SU-DHL-6 (cell line): ENCODE measurements around the gene BCAR1.

ENCODE experiments used
- H2AFZ ChIP-seq: fragments of 200-600 bp; sonication (generic); 2 replicates; pipeline ENCODE4 v1.6.1; 2014; ENCODE audit warnings: low read depth, mild to moderate bottlenecking, moderate library complexity, mixed read lengths, antibody characterized with exemption, low read length; ENCODE audit not compliant: severe bottlenecking
- H3F3A ChIP-seq: fragments of 200-600 bp; shearing (Covaris generic); 2 replicates; pipeline ENCODE4 v1.6.0; 2016; ENCODE audit warnings: antibody characterized with exemption, mild to moderate bottlenecking; ENCODE audit not compliant: insufficient read depth
- H3K27ac ChIP-seq: fragments of 200-600 bp; sonication (generic); 2 replicates; pipeline ENCODE4 v1.5.1; 2016; ENCODE audit warnings: low read depth, mild to moderate bottlenecking, low read length, moderate library complexity, mixed read lengths
- H3K27me3 ChIP-seq: fragments of 200-600 bp; sonication (generic), shearing (Covaris generic); 2 replicates; pipeline ENCODE4 v1.6.0; 2014; ENCODE audit warnings: mild to moderate bottlenecking, low read length
- H3K36me3 ChIP-seq: fragments of 200-600 bp; sonication (generic); 2 replicates; pipeline ENCODE4 v1.6.1; 2014; ENCODE audit warnings: mild to moderate bottlenecking, low read length, mixed read lengths
- H3K4me2 ChIP-seq: fragments of 300-600, 200-600 bp; shearing (Covaris generic), sonication (generic); 2 replicates; pipeline ENCODE4 v1.6.0; 2014; ENCODE audit warnings: low read length, low read depth, mild to moderate bottlenecking; ENCODE audit not compliant: poor library complexity, severe bottlenecking
- H3K4me3 ChIP-seq: fragments of 200-600 bp; sonication (generic); 2 replicates; pipeline ENCODE4 v1.5.1; 2014; ENCODE audit warnings: antibody characterized with exemption, low read length, mild to moderate bottlenecking, mixed read lengths; ENCODE audit not compliant: insufficient read depth, poor library complexity, severe bottlenecking
- H3K79me2 ChIP-seq: fragments of 200-600 bp; sonication (generic); 2 replicates; pipeline ENCODE4 v1.6.1; 2014; ENCODE audit warnings: mild to moderate bottlenecking, low read length, moderate library complexity; ENCODE audit not compliant: insufficient read depth
- H3K9ac ChIP-seq: fragments of 200-600 bp; sonication (generic); 2 replicates; pipeline ENCODE4 v1.7.0; 2014; ENCODE audit warnings: mild to moderate bottlenecking, low read length
- H3K9me2 ChIP-seq: fragments of 200-600 bp; sonication (generic); replicated peaks from 2 replicates; pipeline ENCODE4 v1.6.1; 2014; ENCODE audit warnings: low read length; ENCODE audit not compliant: insufficient read depth
- H3K9me3 ChIP-seq: fragments of 200-600 bp; sonication (generic); 2 replicates; pipeline ENCODE4 v1.6.1; 2014; ENCODE audit warnings: low read length, mixed read lengths; ENCODE audit not compliant: insufficient read depth
- H4K20me1 ChIP-seq: fragments of 200-600 bp; sonication (generic); 2 replicates; pipeline ENCODE4 v1.6.1; 2014; ENCODE audit warnings: low read depth, mild to moderate bottlenecking, antibody characterized with exemption, low read length, moderate library complexity, mixed read lengths
- CTCF ChIP-seq: fragments of 200-600 bp; sonication (generic); IDR thresholded peaks from one replicate; pipeline ENCODE4 v1.5.1; 2017; ENCODE audit warnings: antibody characterized with exemption, mild to moderate bottlenecking, low read length, moderate library complexity; ENCODE audit not compliant: insufficient read depth, poor library complexity, severe bottlenecking
- EZH2phosphoT487 ChIP-seq: fragments of 200-600 bp; sonication (generic), shearing (Covaris generic); conservative IDR thresholded peaks from 2 replicates; pipeline ENCODE4 v1.6.1; 2018; ENCODE audit warnings: mild to moderate bottlenecking, antibody characterized with exemption, low read length, moderate library complexity, mixed read lengths

Gene BCAR1

GRCh38 chr16:75238853-75239541, 12.4 kb downstream of the BCAR1 start:
- Histone ChIP-seq H3K9ac (no peak overlapping the region), H3K4me3 (no peak overlapping the region), H3K27me3 (no peaks in the 10 kb centered on the region), H4K20me1 (no peaks in the 10 kb centered on the region), H3F3A (no peaks in the 10 kb centered on the region), H3K27ac (no peak overlapping the region), H3K9me3 (no peaks in the 10 kb centered on the region), H3K79me2 (no peaks in the 10 kb centered on the region), H3K9me2 (no peaks in the 10 kb centered on the region), H3K36me3 (no peaks in the 10 kb centered on the region), H2AFZ (no peak overlapping the region), H3K4me2 (no peak overlapping the region)
- TF ChIP-seq EZH2phosphoT487 (no peak), CTCF (no peak)

GRCh38 chr16:75238132-75238852, 13.1 kb downstream of the BCAR1 start:
- Histone ChIP-seq H3K9me2 (no peaks in the 10 kb centered on the region), H3K27me3 (no peaks in the 10 kb centered on the region), H3K4me2 (no peak overlapping the region), H2AFZ (no peak overlapping the region), H4K20me1 (no peaks in the 10 kb centered on the region), H3K79me2 (no peaks in the 10 kb centered on the region), H3K4me3 (no peak overlapping the region), H3K9me3 (no peaks in the 10 kb centered on the region), H3F3A (no peaks in the 10 kb centered on the region), H3K36me3 (no peaks in the 10 kb centered on the region), H3K9ac (no peak overlapping the region), H3K27ac (no peak overlapping the region)
- no peak for TF ChIP-seq EZH2phosphoT487
- TF ChIP-seq CTCF = no peak

- H3K27me3 ChIP-seq = no peaks in the 10 kb centered on the region
- no peak overlapping the region for H3K27ac ChIP-seq
- no peaks in the 10 kb centered on the region for H3K79me2 ChIP-seq
- H3K4me2 ChIP-seq = no peak overlapping the region
- H3K4me3 ChIP-seq = no peak overlapping the region
- no peaks in the 10 kb centered on the region for H3K36me3 ChIP-seq
- no peaks in the 10 kb centered on the region for H3K9me2 ChIP-seq
- no peaks in the 10 kb centered on the region for H3F3A ChIP-seq
- H4K20me1 ChIP-seq = no peaks in the 10 kb centered on the region
- no peak for TF ChIP-seq CTCF
- no peak for TF ChIP-seq EZH2phosphoT487
- H3K9ac ChIP-seq = no peak overlapping the region
- H3K9me3 ChIP-seq = no peaks in the 10 kb centered on the region
- no peak overlapping the region for H2AFZ ChIP-seq
Observed at GRCh38 chr16:75237398-75238131, 13.9 kb downstream of the BCAR1 start.
